ENCODE results near the gene CFAP54.

GRCh38 chr12:96850676-96851075 lies 361.3 kb downstream of the CFAP54 start:
- TF ChIP-seq CTCF (IDR thresholded peaks at IDR 0.05; ENCODE audit: low read depth, low read length, poor library complexity, severe bottlenecking) (no peak), EZH2phosphoT487 (IDR thresholded peaks at IDR 0.05; ENCODE audit: borderline replicate concordance, low read length) (no peak)
